Breast epithelium (tissue), 4 donors: Measurements from ENCODE around the gene LIN7A. TPM values are rescaled to one million over a fixed set of nuclear protein-coding genes. Genes with fewer than 3 reads are reported as not detected.

Experiments used
- DNase-seq, 2 donors: peaks; one replicate each; pipeline ENCODE4 v3.0.0-alpha.2; 2019; ENCODE audit warnings: low spot score in 2 of 2
- H3K27ac ChIP-seq, 2 donors: fragments of 200-600 bp; sonication (generic) in 1 of 2; one replicate each; pipeline ENCODE4 v1.5.1; 2016 to 2019; ENCODE audit warnings: mild to moderate bottlenecking in 1 of 2
- H3K27me3 ChIP-seq, 2 donors: fragments of 200-600 bp; sonication (generic) in 1 of 2; one replicate each; pipeline versions ENCODE4 v1.5.1 to v1.6.0; 2017 to 2019; ENCODE audit warnings: control low read depth in 1 of 2, mild to moderate bottlenecking in 1 of 2
- H3K36me3 ChIP-seq: fragments of 200-600 bp; one replicate; pipeline ENCODE4 v1.5.1; 2019
- H3K4me1 ChIP-seq, 2 donors: fragments of 200-600 bp; sonication (generic); one replicate each; pipeline ENCODE4 v1.5.1; 2016 to 2019; ENCODE audit warnings: control low read depth in 1 of 2
- H3K4me3 ChIP-seq, 3 donors: fragments of 200-600 bp; sonication (generic); 1 replicate in 2 of 3; 2 replicates in 1 of 3; pipeline ENCODE4 v1.5.1; 2016 to 2019; ENCODE audit warnings: mild to moderate bottlenecking in 3 of 3, moderate library complexity in 2 of 3
- H3K9me3 ChIP-seq, 2 donors: fragments of 200-600 bp; sonication (generic) in 1 of 2; one replicate each; pipeline ENCODE4 v1.5.1; 2016 to 2019; ENCODE audit warnings: control low read depth in 1 of 2
- POLR2A ChIP-seq: fragments of 450-650 bp; IDR thresholded peaks from one replicate; pipeline ENCODE4 v1.6.1; 2016; ENCODE audit warnings: antibody characterized with exemption, mild to moderate bottlenecking, moderate library complexity
- POLR2AphosphoS5 ChIP-seq, 3 donors: sonication (generic); formaldehyde crosslinking; IDR thresholded peaks; one replicate each; pipeline ENCODE4 v1.6.1; 2017; ENCODE audit warnings: antibody characterized with exemption in 3 of 3
- intact Hi-C: fragments of 100-400 bp; cut with DNase I; formaldehyde crosslinking; loops from one replicate; pipeline ENCODE4 v1.15.1; 2023; ENCODE audit warnings: low total_unique reads
- total RNA-seq, 3 donors: library from RNA; depleted of rRNA; stranded (reverse); fragments of >200 nt; gene quantifications; one replicate each; pipeline ENCODE4 v1.1.0, GENCODE V29; 2016
- TF ChIP-seq, protein P1 (sequence below), 3 donors: fragments of 450-650 bp; IDR thresholded peaks; one replicate each; pipeline ENCODE4 v1.5.1; 2016 to 2017; ENCODE audit warnings: antibody characterized with exemption in 3 of 3, mild to moderate bottlenecking in 3 of 3, moderate library complexity in 3 of 3

The LIN7A gene
- total RNA-seq, 3 donors from 2014 or later, result 12.8 to 25.6 (median 13.1) TPM

DNA sequence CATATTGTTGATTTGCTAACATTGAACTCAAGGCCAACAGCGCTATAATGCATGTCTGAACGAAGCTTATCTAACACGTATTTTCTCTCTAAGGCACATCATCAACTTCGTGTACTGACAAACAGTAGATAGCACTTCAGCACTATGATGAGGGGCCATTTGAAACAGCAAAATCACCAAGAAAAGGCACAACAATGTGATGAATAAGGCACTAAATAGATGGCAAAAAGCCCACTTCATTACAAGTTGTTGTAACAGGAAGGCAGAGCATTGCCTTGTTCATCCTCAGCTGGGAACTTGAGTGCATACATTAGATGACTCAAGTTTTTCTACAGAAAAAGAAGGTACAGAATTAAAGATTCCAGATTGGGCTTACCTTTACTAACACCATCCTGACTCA lies 75.2 kb downstream of the LIN7A start:
- no peaks in the 10 kb centered on the region for H3K4me1 ChIP-seq
- TF ChIP-seq, protein P1, sequence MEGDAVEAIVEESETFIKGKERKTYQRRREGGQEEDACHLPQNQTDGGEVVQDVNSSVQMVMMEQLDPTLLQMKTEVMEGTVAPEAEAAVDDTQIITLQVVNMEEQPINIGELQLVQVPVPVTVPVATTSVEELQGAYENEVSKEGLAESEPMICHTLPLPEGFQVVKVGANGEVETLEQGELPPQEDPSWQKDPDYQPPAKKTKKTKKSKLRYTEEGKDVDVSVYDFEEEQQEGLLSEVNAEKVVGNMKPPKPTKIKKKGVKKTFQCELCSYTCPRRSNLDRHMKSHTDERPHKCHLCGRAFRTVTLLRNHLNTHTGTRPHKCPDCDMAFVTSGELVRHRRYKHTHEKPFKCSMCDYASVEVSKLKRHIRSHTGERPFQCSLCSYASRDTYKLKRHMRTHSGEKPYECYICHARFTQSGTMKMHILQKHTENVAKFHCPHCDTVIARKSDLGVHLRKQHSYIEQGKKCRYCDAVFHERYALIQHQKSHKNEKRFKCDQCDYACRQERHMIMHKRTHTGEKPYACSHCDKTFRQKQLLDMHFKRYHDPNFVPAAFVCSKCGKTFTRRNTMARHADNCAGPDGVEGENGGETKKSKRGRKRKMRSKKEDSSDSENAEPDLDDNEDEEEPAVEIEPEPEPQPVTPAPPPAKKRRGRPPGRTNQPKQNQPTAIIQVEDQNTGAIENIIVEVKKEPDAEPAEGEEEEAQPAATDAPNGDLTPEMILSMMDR (IDR thresholded peaks at IDR 0.05), result no peak
- no peak for TF ChIP-seq POLR2A
- no peaks in the 10 kb centered on the region for H3K36me3 ChIP-seq
- no peaks in the 10 kb centered on the region for H3K9me3 ChIP-seq
- H3K27ac ChIP-seq, result no peak overlapping the region
- intact Hi-C loops, result no loop called here
- H3K4me3 ChIP-seq, result no peak overlapping the region
- DNase-seq, result no peak
- no peaks in the 10 kb centered on the region for H3K27me3 ChIP-seq

DNA sequence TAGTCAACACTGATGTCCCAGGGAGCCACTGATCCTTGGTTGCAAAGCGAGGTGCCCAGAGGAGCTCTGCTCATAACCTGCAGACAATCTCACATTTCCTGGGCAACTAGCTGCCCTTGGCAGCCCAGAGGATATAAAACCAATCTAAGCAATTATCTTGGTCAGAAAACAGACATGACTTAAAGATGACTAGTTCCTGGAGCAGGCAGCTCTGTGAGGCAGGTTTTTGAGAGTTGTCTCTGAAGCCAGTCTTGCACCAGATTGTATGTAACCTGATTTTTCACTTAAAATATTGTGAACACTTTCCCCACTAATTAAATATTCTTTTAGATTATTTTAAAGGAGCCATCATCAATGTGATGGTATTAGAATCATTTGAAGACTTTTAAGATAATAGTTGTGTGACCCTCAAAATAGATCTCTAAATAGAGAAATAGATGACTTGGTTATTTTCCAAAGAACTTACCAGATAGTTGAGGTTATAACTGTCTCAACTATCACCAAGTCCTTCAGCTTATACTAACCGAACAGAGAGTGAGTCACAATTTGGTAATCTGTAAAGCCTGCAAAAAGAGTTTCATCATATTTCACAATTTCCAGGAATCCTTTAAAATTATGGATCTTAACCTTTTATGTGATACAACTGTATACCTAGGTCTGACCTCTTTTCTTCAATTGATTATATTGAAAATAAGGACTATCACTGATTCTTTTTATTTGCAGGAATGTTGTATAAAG lies 75.9 kb downstream of the LIN7A start:
- Histone ChIP-seq H3K4me3 (no peak overlapping the region), H3K4me1 (no peaks in the 10 kb centered on the region), H3K9me3 (no peaks in the 10 kb centered on the region), H3K36me3 (no peaks in the 10 kb centered on the region), H3K27ac (no peak overlapping the region), H3K27me3 (no peaks in the 10 kb centered on the region)
- no peak for TF ChIP-seq POLR2AphosphoS5 (IDR thresholded peaks at IDR 0.05)
- no peak for TF ChIP-seq POLR2A
- TF ChIP-seq, protein P1 (IDR thresholded peaks at IDR 0.05), result no peak
- intact Hi-C loops, result loop anchor here (1.0 kb wide), 1 partner anchor 23 kb away; no protein-coding TSS in a partner anchor
- DNase-seq, result no peak

DNA sequence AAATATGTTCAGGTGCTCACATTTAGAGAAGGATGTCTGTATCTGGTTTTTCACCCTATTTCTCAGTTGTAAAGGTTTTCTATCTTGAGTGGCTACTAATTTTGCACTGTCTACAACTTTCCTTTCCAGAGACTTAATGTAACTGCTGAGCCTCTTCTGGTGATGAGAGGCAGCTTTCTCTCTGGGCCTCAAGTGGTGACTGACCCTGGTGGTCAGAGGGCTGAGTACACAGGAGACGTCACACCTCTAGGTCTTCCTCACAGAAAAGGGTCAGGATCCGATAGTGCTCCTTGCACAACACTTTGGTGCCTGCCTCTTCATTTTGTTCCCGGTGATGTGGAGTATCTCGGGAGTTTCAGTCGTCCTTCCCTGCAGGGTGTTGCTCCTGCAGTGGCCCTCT lies 76.8 kb downstream of the LIN7A start:
- Histone ChIP-seq H3K4me1 (no peaks in the 10 kb centered on the region), H3K27me3 (no peaks in the 10 kb centered on the region), H3K9me3 (no peaks in the 10 kb centered on the region), H3K4me3 (no peak overlapping the region), H3K27ac (no peak overlapping the region), H3K36me3 (no peaks in the 10 kb centered on the region)
- TF ChIP-seq POLR2AphosphoS5 (IDR thresholded peaks at IDR 0.05) (no peak), POLR2A (no peak)
- TF ChIP-seq, protein P1 (IDR thresholded peaks at IDR 0.05), result no peak
- intact Hi-C loops, result loop anchor here (1.0 kb wide), 1 partner anchor 22 kb away; no protein-coding TSS in a partner anchor
- DNase-seq, result no peak

DNA sequence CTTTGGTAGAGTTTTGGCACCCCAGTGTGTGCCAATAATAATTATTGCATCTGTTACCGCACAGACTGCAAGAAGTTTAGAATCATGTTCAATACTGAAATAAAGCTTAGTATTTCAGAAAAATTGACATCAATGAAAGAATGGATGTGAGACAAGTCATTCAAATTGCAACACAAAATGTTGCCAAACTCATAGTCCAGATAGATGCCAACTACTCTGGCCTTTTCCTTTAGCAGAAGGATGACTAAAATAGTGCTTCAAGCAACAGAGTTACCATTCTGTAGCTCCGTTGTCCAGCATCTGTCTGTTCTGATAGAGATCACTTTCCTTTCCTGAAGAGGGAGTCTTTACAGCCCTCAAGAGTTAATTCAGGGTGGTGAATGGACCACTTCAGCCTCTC lies 77.5 kb downstream of the LIN7A start:
- intact Hi-C loops, result no loop called here
- DNase-seq, result no peak
- Histone ChIP-seq H3K4me1 (no peaks in the 10 kb centered on the region), H3K4me3 (no peak overlapping the region), H3K27me3 (no peaks in the 10 kb centered on the region), H3K27ac (no peak overlapping the region), H3K36me3 (no peaks in the 10 kb centered on the region), H3K9me3 (no peaks in the 10 kb centered on the region)
- TF ChIP-seq, protein P1 (IDR thresholded peaks at IDR 0.05), result no peak
- TF ChIP-seq POLR2AphosphoS5 (IDR thresholded peaks at IDR 0.05) (no peak), POLR2A (no peak)

DNA sequence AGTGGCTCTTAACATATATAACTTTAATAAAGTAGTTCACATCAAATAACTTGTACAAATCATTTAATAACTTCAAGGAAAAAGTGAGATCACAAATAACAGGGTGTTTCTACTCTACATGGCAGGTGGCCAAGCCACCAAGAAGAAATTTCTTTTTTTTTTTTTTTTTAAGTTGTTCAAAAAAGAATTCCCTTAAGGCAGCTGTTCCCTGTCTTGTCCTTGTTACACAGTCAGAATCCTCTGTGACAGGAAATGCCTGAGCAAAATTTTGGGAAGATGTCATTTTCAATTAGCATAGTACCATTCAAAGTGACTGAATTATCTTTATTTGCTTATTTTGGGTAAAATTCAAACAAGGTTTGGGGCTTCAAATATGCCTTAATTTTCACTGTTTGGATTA lies 79.4 kb downstream of the LIN7A start:
- TF ChIP-seq POLR2A (no peak), POLR2AphosphoS5 (IDR thresholded peaks at IDR 0.05) (no peak)
- TF ChIP-seq, protein P1 (IDR thresholded peaks at IDR 0.05), result no peak
- no peak overlapping the region for H3K27ac ChIP-seq

More for the DNA sequence above, 79.4 kb downstream of the LIN7A start:
- no peaks in the 10 kb centered on the region for H3K36me3 ChIP-seq
- intact Hi-C loops, result no loop called here
- no peaks in the 10 kb centered on the region for H3K9me3 ChIP-seq
- H3K4me1 ChIP-seq, result no peaks in the 10 kb centered on the region
- no peak overlapping the region for H3K4me3 ChIP-seq
- no peaks in the 10 kb centered on the region for H3K27me3 ChIP-seq
- DNase-seq, result no peak
